OCI-LY7 (cell line): Measurements from ENCODE around the gene UBE2S.

Experiments used
- CTCF ChIP-seq: fragments of 200-600 bp; sonication (generic); conservative IDR thresholded peaks from 2 replicates; pipeline ENCODE4 v1.5.1; 2014; ENCODE audit warnings: mild to moderate bottlenecking, antibody characterized with exemption, low read length, moderate library complexity, mixed read lengths
- EZH2phosphoT487 ChIP-seq: fragments of 200-600 bp; sonication (generic); IDR thresholded peaks from 2 replicates; pipeline ENCODE4 v1.6.1; 2018; ENCODE audit warnings: low read depth, borderline replicate concordance, mild to moderate bottlenecking, mixed run types, antibody characterized with exemption, low read length, moderate library complexity, mixed read lengths

- TF ChIP-seq CTCF, result no peak
- TF ChIP-seq EZH2phosphoT487, result no peak
Observed at GRCh38 chr19:55444646-55445045, 37.1 kb upstream of the UBE2S start.
